Naive B cell (primary cell): ENCODE measurements around the gene ETF1. TPM values are rescaled to one million over a fixed set of nuclear protein-coding genes. Genes with fewer than 3 reads are reported as not detected.

Experiments
- ATAC-seq, 2 donors: fragments of 150-1000 bp; cut with Tn5 transposase; 2 replicates each; pipeline ENCODE4 v1.10.0; 2021; ENCODE audit warnings: low read depth in 2 of 2, mild to moderate bottlenecking in 2 of 2, moderate library complexity in 2 of 2
- DNase-seq: peaks from one replicate; pipeline ENCODE4 v3.0.0; 2022
- H3K27ac Mint-ChIP-seq, 6 donors: one replicate each; pipeline ENCODE4 v1.8.0; 2020 to 2022; ENCODE audit warnings: mild to moderate bottlenecking in 6 of 6, mixed read lengths in 6 of 6, moderate library complexity in 5 of 6, inconsistent platforms in 2 of 6
- H3K27me3 Mint-ChIP-seq, 3 donors: one replicate each; pipeline ENCODE4 v1.8.0; 2021 to 2022; ENCODE audit warnings: mixed read lengths in 3 of 3, mild to moderate bottlenecking in 1 of 3
- H3K36me3 Mint-ChIP-seq, 2 donors: one replicate each; pipeline ENCODE4 v1.8.0; 2020 to 2022; ENCODE audit warnings: mixed read lengths in 2 of 2, inconsistent platforms in 1 of 2, mild to moderate bottlenecking in 1 of 2
- H3K4me1 Mint-ChIP-seq, 3 donors: one replicate each; pipeline ENCODE4 v1.8.0; 2020 to 2022; ENCODE audit warnings: mixed read lengths in 3 of 3, inconsistent platforms in 1 of 3, mild to moderate bottlenecking in 1 of 3, moderate library complexity in 1 of 3
- H3K4me3 Mint-ChIP-seq, 8 donors: one replicate each; pipeline ENCODE4 v1.8.0; 2020 to 2022; ENCODE audit warnings: mild to moderate bottlenecking in 8 of 8, mixed read lengths in 8 of 8, moderate library complexity in 8 of 8, inconsistent platforms in 2 of 8
- H3K9me3 Mint-ChIP-seq, 7 donors: one replicate each; pipeline ENCODE4 v1.8.0; 2020 to 2022; ENCODE audit warnings: mixed read lengths in 7 of 7, mild to moderate bottlenecking in 5 of 7, inconsistent platforms in 2 of 7, moderate library complexity in 1 of 7
- polyA plus RNA-seq, 6 donors: library from polyadenylated mRNA; unstranded; fragments of 300-500 nt; fragmentation: Illumina TruSeq; gene quantifications; one replicate each; pipeline ENCODE4 v1.2.3, GENCODE V29; 2021; ENCODE audit warnings: low read depth in 6 of 6

ETF1 gene
- polyA plus RNA-seq, 6 donors from 2014 or later = 18.4 to 35.0 (median 30.7) TPM

GRCh38 chr5:138553437-138554095, 10.5 kb upstream of the ETF1 start:
- ATAC-seq = no peak
- no peaks in the 10 kb centered on the region for H3K9me3 Mint-ChIP-seq
- no peak for DNase-seq

GRCh38 chr5:138552657-138553056, 9.6 kb upstream of the ETF1 start:
- peaks cover 15 to 18% of the 10 kb centered on the region in 2 donors for H3K36me3 Mint-ChIP-seq
- no peak for ATAC-seq
- H3K27ac Mint-ChIP-seq = peak overlapping the region in 2 of 6 donors; percentile 15 to 43
- H3K4me1 Mint-ChIP-seq = peaks cover 12 to 19% (median 14%) of the 10 kb centered on the region in 3 donors
- no peak for DNase-seq
- H3K27me3 Mint-ChIP-seq = no peaks in the 10 kb centered on the region
- no peaks in the 10 kb centered on the region for H3K9me3 Mint-ChIP-seq
- H3K4me3 Mint-ChIP-seq = no peak overlapping the region

More at GRCh38 chr5:138553437-138554095, 10.5 kb upstream of the ETF1 start:
- Mint-ChIP-seq H3K27me3 (no peaks in the 10 kb centered on the region), H3K27ac (peak overlapping the region in 5 of 6 donors; percentile 17 to 81 (median 43)), H3K4me3 (no peak overlapping the region), H3K36me3 (peaks cover 19 to 20% of the 10 kb centered on the region in 2 donors), H3K4me1 (peaks cover 4 to 10% (median 7%) of the 10 kb centered on the region in 3 donors)

GRCh38 chr5:138549414-138549813, 6.4 kb upstream of the ETF1 start:
- Mint-ChIP-seq H3K4me3 (no peak overlapping the region), H3K9me3 (no peaks in the 10 kb centered on the region), H3K27me3 (no peaks in the 10 kb centered on the region), H3K36me3 (no peaks in the 10 kb centered on the region), H3K27ac (peak overlapping the region in 2 of 6 donors; percentile 21 to 56), H3K4me1 (peaks cover 21 to 32% (median 27%) of the 10 kb centered on the region in 3 donors)
- ATAC-seq (no peak), DNase-seq (no peak)

- H3K36me3 Mint-ChIP-seq = no peaks in the 10 kb centered on the region
- no peaks in the 10 kb centered on the region for H3K9me3 Mint-ChIP-seq
Measured at GRCh38 chr5:138545919-138546562, 3.0 kb upstream of the ETF1 start.

GRCh38 chr5:138544181-138545134, 1.4 kb upstream of the ETF1 start:
- peaks cover 46 to 66% (median 58%) of the 10 kb centered on the region in 3 donors for H3K4me1 Mint-ChIP-seq
- DNase-seq (no peak), ATAC-seq (no peak)
- peak overlapping the region; percentile 96 to 100 (median 98) for H3K4me3 Mint-ChIP-seq
- no peaks in the 10 kb centered on the region for H3K27me3 Mint-ChIP-seq
- H3K36me3 Mint-ChIP-seq = no peaks in the 10 kb centered on the region
- peak overlapping the region; percentile 99 to 100 (median 100) for H3K27ac Mint-ChIP-seq
- no peaks in the 10 kb centered on the region for H3K9me3 Mint-ChIP-seq

More at GRCh38 chr5:138545919-138546562, 3.0 kb upstream of the ETF1 start:
- ATAC-seq = no peak
- H3K27ac Mint-ChIP-seq = peak overlapping the region in 1 of 6 donors; percentile 99
- no peak for DNase-seq
- H3K4me3 Mint-ChIP-seq = peak overlapping the region in 3 of 8 donors; percentile 35 to 99 (median 59)
- H3K27me3 Mint-ChIP-seq = no peaks in the 10 kb centered on the region
- H3K4me1 Mint-ChIP-seq = peaks cover 41 to 56% (median 47%) of the 10 kb centered on the region in 3 donors

GRCh38 chr5:138543730-138544104, 681 bp upstream of the ETF1 start:
- peaks cover 49 to 72% (median 63%) of the 10 kb centered on the region in 3 donors for H3K4me1 Mint-ChIP-seq
- no peaks in the 10 kb centered on the region for H3K36me3 Mint-ChIP-seq
- H3K27me3 Mint-ChIP-seq = no peaks in the 10 kb centered on the region
- peak; percentile 58 to 62 for ATAC-seq
- DNase-seq = no peak
- no peaks in the 10 kb centered on the region for H3K9me3 Mint-ChIP-seq
- peak overlapping the region; percentile 99 to 100 (median 100) for H3K27ac Mint-ChIP-seq
- H3K4me3 Mint-ChIP-seq = peak overlapping the region; percentile 96 to 100 (median 98)

GRCh38 chr5:138542180-138542955, 668 bp downstream of the ETF1 start:
- Mint-ChIP-seq H3K9me3 (no peaks in the 10 kb centered on the region), H3K36me3 (no peaks in the 10 kb centered on the region), H3K27ac (peak overlapping the region; percentile 99 to 100 (median 100)), H3K4me3 (peak overlapping the region; percentile 96 to 100 (median 98)), H3K4me1 (peaks cover 40 to 63% (median 54%) of the 10 kb centered on the region in 3 donors), H3K27me3 (no peaks in the 10 kb centered on the region)
- DNase-seq (no peak), ATAC-seq (no peak)

- H3K27me3 Mint-ChIP-seq = no peaks in the 10 kb centered on the region
- H3K4me3 Mint-ChIP-seq = peak overlapping the region; percentile 96 to 100 (median 98)
- no peaks in the 10 kb centered on the region for H3K36me3 Mint-ChIP-seq
- no peaks in the 10 kb centered on the region for H3K9me3 Mint-ChIP-seq
- H3K4me1 Mint-ChIP-seq = peaks cover 46 to 63% (median 60%) of the 10 kb centered on the region in 3 donors
- ATAC-seq = no peak
- DNase-seq = no peak
- peak overlapping the region; percentile 99 to 100 (median 100) for H3K27ac Mint-ChIP-seq
Measured at GRCh38 chr5:138541511-138542179, 1.4 kb downstream of the ETF1 start.

- H3K4me3 Mint-ChIP-seq = peak overlapping the region in 1 of 8 donors; percentile 99
- H3K27me3 Mint-ChIP-seq = no peaks in the 10 kb centered on the region
- H3K4me1 Mint-ChIP-seq = peaks cover 51 to 62% (median 56%) of the 10 kb centered on the region in 3 donors
- no peaks in the 10 kb centered on the region for H3K9me3 Mint-ChIP-seq
- H3K27ac Mint-ChIP-seq = peak overlapping the region in 3 of 6 donors; percentile 36 to 67 (median 64)
- no peaks in the 10 kb centered on the region for H3K36me3 Mint-ChIP-seq
- DNase-seq (no peak), ATAC-seq (no peak)
Measured at GRCh38 chr5:138539791-138540190, 3.2 kb downstream of the ETF1 start.

GRCh38 chr5:138538943-138539627, 4.0 kb downstream of the ETF1 start:
- peaks cover 49 to 60% (median 50%) of the 10 kb centered on the region in 3 donors for H3K4me1 Mint-ChIP-seq
- H3K9me3 Mint-ChIP-seq = no peaks in the 10 kb centered on the region
- H3K27me3 Mint-ChIP-seq = no peaks in the 10 kb centered on the region
- H3K4me3 Mint-ChIP-seq = no peak overlapping the region
- peak overlapping the region in 3 of 6 donors; percentile 36 to 47 (median 44) for H3K27ac Mint-ChIP-seq
- no peak for ATAC-seq
- no peaks in the 10 kb centered on the region for H3K36me3 Mint-ChIP-seq
- DNase-seq = no peak

- Mint-ChIP-seq H3K27ac (peak overlapping the region in 1 of 6 donors; percentile 30), H3K9me3 (no peaks in the 10 kb centered on the region), H3K4me3 (no peak overlapping the region), H3K4me1 (peaks cover 38 to 60% (median 49%) of the 10 kb centered on the region in 3 donors), H3K27me3 (no peaks in the 10 kb centered on the region), H3K36me3 (no peaks in the 10 kb centered on the region)
- ATAC-seq = peak; percentile 65 to 67
- no peak for DNase-seq
Measured at GRCh38 chr5:138536665-138537315, 6.2 kb downstream of the ETF1 start.
